Erythroblast (primary cell): ENCODE results near the gene ATP8A1.

Source experiments
- GATA1 ChIP-seq: IDR thresholded peaks from 2 replicates; pipeline ENCODE4 v1.6.1; 2011; ENCODE audit warnings: low read depth, mild to moderate bottlenecking, control low read depth, low read length, moderate library complexity
- POLR2A ChIP-seq: IDR thresholded peaks from 2 replicates; pipeline ENCODE4 v1.6.1; 2011; ENCODE audit warnings: mild to moderate bottlenecking, low read length

GRCh38 chr4:42678512-42678911 is 21.6 kb upstream of the ATP8A1 start:
- TF ChIP-seq POLR2A (no peak), GATA1 (no peak)
